HG03280 (cell line): ENCODE results near the gene NAA60.
"Not testable (repeated sequence)": the region's sequence is repeated elsewhere in the genome, so short reads cannot be mapped to it uniquely, and the experiment has no call there.

ENCODE experiments used
- ATAC-seq: cut with Tn5 transposase; IDR thresholded peaks from one replicate; pipeline ENCODE4 v1.9.1; 2021; ENCODE audit warnings: mild to moderate bottlenecking, moderate library complexity; ENCODE audit not compliant: unreplicated experiment

The NAA60 gene

DNA sequence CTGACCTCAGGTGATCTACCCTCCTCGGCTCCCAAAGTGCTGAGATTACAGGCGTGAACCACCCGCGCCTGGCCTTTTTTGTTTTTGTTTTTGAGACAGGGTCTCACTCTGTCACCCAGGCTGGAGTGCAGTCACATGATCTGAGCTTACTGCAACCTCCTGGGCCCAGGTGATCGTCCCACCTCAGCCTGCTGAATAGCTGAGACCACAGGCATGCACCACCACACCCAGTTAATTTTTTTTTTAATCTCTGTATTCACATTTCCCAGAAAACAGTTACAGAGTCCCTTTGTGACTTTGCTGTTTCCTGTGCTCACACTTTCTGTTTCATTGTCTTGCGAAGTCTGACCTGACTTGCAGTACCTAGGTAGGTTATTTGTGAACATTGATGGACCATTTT lies 60.0 kb downstream of the NAA60 start:
- ATAC-seq = no peak

- no peak for ATAC-seq
Observed at GRCh38 chr16:3508736-3509135, 65.3 kb downstream of the NAA60 start.

- ATAC-seq = no peak
Observed at GRCh38 chr16:3509470-3509928, 66.0 kb downstream of the NAA60 start.

GRCh38 chr16:3510416-3510815 lies 66.9 kb downstream of the NAA60 start:
- ATAC-seq = no peak

- no peak for ATAC-seq
Observed at GRCh38 chr16:3511286-3512180, 68.1 kb downstream of the NAA60 start.

GRCh38 chr16:3513892-3514583 lies 70.6 kb downstream of the NAA60 start:
- ATAC-seq = no peak

DNA sequence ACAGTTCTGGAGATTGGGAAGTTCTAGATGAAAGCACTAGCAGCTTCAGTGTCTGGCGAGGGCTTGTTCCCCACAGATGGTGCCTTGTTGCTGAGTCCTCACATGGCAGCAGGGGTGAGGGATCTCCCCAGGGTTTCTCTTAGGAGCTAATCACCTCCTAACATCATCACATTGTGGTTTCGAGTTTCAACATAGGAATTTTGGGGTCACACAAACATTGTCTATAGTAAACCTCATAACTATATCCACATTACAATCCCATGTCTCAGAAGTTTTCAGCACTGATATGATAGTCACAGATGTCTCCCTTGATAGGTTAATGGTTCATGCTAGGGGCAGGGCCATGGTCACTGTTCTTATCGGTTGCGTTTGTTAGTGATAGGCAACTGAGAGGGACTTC lies 71.1 kb downstream of the NAA60 start:
- ATAC-seq = no peak

DNA sequence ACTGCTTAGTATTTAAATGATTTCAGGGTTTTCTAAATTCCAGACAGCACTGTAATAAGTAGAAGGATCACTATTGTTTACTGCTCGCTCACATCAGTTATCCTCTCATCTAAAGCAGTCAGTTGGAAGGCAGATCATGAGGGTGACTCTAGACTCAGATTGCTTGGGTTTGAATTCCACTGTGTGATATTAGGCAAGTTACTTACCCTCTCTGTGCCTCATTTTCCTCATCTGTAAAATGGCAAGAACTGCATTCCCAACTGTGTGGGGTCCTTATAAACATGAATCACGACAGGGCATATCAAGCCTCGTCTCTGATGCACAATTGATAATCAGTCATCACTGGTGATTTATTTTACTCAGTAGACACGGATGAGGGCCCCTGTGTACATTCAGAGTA lies 72.4 kb downstream of the NAA60 start:
- no peak for ATAC-seq

GRCh38 chr16:3518292-3518985 lies 75.0 kb downstream of the NAA60 start:
- ATAC-seq = no peak

- ATAC-seq = no peak
Observed at GRCh38 chr16:3518986-3519348, 75.5 kb downstream of the NAA60 start.

- ATAC-seq = no peak
Observed at GRCh38 chr16:3519581-3519980, 76.1 kb downstream of the NAA60 start.

GRCh38 chr16:3520413-3520812 lies 76.9 kb downstream of the NAA60 start:
- no peak for ATAC-seq

DNA sequence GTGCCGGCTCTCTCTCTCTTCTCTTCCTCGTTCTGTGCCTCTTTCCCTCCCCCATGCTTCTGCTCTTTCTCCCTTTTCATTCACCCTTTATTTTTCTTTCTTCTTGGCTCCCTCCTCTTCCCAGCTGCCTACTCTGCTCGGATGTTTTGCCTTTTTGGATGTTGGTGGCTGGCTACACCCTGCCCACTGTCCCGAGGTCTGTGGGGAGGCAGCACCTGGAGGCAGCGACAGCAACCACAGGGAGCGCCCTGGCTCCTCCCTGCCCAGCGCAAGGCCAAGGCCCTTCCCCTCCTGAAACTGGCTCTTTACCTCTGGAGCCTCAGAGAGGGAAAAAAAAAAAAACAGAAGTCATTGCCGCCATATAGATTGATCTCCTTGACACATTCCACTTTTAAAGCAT lies 77.4 kb downstream of the NAA60 start:
- no peak for ATAC-seq

- ATAC-seq = no peak
Observed at GRCh38 chr16:3523281-3523680, 79.8 kb downstream of the NAA60 start.

DNA sequence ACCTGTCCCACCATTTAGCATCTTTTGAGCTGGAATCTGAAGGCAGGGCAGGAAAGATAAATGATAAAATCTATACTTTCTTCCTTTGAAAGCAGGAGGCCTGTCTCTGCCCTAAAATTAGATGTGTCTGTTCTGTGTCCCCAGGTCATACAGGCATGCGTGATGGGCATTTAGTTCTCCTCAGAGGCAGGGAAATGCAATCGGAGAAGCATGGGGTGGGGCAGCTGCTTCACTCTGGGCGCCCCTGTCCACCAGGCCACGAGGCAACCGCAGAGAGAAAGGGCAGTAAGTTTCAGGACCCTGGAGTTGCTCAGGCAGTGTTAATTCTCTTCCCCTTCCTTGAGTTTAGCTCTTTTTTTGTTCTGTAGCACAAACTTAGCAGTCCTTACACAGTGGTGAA lies 82.5 kb downstream of the NAA60 start:
- ATAC-seq = no peak

DNA sequence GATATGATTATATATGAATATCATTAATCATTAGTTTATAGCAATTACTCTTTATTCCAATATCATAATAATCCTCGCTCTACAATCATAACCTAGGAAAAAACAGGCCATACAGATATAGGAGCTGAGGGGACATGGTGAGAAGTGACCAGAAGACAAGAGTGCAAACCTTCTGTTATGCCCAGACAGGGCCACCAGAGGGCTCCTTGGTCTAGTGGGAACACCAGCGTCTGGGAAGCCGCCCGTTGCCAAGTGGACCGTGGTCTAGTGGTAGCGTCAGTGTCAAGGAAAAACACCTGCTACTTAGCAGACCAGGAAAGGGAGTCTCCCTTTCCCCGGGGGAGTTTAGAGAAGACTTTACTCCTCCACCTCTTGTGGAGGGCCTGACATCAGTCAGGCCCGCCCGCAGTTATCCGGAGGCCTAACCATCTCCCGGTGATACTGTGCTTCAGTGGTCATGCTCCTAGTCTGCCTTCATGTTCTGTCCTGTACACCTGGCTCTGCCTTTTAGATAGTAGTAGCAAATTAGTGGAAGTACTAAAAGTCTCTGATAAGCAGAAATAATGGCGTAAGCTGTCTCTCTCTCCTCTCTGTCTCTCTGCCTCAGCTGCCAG lies 83.8 kb downstream of the NAA60 start:
- ATAC-seq = not testable (repeated sequence)

DNA sequence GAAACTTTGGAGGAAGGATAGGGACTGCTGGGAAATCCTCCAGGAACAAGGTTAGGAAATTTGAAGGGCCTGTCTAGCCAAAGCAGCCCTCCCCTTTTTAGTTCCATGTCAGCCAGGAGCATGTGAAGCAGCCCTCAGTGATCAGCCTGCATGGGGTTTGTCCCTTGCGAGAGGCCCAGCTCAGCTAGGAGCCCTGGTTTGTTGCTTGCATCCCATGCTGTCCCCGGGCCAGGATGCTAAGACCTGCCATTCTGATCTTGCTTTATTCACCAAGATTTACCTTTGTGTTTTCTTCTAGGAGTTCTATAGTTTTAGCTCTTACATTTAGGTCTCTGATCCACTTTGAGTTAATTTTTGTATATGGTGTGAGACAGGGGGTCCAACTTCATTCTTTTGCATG lies 84.9 kb downstream of the NAA60 start:
- no peak for ATAC-seq

- no peak for ATAC-seq
Observed at GRCh38 chr16:3529175-3529574, 85.7 kb downstream of the NAA60 start.

- no peak for ATAC-seq
Observed at GRCh38 chr16:3530371-3530914, 87.0 kb downstream of the NAA60 start.

DNA sequence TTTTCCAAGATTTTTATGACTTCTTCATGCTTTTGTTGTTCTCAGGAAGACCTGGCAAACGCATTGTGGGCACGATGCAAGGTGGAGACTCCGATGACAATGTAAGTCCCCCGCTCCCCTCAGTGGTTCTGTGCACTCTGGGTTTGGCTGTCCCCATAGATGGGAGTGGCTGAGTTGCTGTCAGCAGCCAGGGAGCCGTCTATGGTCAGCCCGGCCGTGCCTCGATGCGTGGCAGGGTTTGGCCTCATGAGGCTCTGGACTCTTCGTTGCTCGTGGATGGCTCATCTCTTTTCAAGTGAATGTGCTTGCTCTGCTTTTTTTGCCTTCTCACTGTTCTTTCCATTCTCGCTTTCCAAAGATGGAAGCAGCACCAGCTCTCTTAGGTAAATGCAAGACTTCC lies 89.3 kb downstream of the NAA60 start:
- ATAC-seq = no peak

GRCh38 chr16:3534126-3534525 lies 90.6 kb downstream of the NAA60 start:
- ATAC-seq = no peak
